Endothelial cell of umbilical vein (primary cell): ENCODE data around the gene TMEM59. TPM values are rescaled to one million over a fixed set of nuclear protein-coding genes. Genes with fewer than 3 reads are reported as not detected.

Experiments
- BruUV-seq: library from RNA; stranded (reverse); fragments of 400-500 nt; replicated peaks from 2 replicates; lab custom pipeline; 2021; lab: Mats Ljungman, UMichigan
- CTCF ChIA-PET: fragments of 300-600, 350-600 bp; sonication (Branson Sonifier 250); formaldehyde crosslinking; loops from one replicate; lab custom pipeline; 2021; ENCODE audit warnings: antibody characterized with exemption, inconsistent platforms; lab: Charles Lee
- POLR2A ChIA-PET: fragments of 300-600, 350-600 bp; sonication (Branson Sonifier 250); formaldehyde crosslinking; loops from one replicate; lab custom pipeline; 2021; ENCODE audit warnings: antibody characterized with exemption, inconsistent platforms; lab: Charles Lee
- DNase-seq: peaks from one replicate; pipeline ENCODE4 v3.0.0-alpha.2; 2011; ENCODE audit warnings: low read depth, low spot score
- FAIRE-seq: peaks from 2 replicates; lab custom pipeline; 2011; peaks lifted over from hg19 to GRCh38; lab: Jason Lieb, UNC
- H2AFZ ChIP-seq: 2 replicates; pipeline ENCODE4 v1.6.0; 2012; ENCODE audit warnings: low read depth, low read length, control low read depth, inconsistent platforms
- H3K27ac ChIP-seq: 2 replicates; pipeline ENCODE4 v1.5.1; 2011; ENCODE audit warnings: low read depth, mild to moderate bottlenecking, control low read depth, low read length, moderate library complexity; ENCODE audit not compliant: insufficient read depth
- H3K27me3 ChIP-seq, 2 experiments: 2 replicates each; pipeline versions ENCODE4 v1.6.0 to v1.6.1; 2011; ENCODE audit warnings: low read length in 2 of 2, mixed read lengths in 1 of 2; ENCODE audit not compliant: control insufficient read depth in 2 of 2, insufficient read depth in 2 of 2
- H3K36me3 ChIP-seq, 2 experiments: 2 replicates in 1 of 2; 3 replicates in 1 of 2; pipeline ENCODE4 v1.5.1; 2011; ENCODE audit warnings: low read length in 2 of 2, mild to moderate bottlenecking in 1 of 2, moderate library complexity in 1 of 2; ENCODE audit not compliant: control insufficient read depth in 2 of 2, insufficient read depth in 2 of 2; ENCODE audit errors: extremely low read depth in 1 of 2
- H3K4me1 ChIP-seq: 3 replicates; pipeline ENCODE4 v1.5.1; 2011; ENCODE audit warnings: mild to moderate bottlenecking, low read length; ENCODE audit not compliant: control insufficient read depth, insufficient read depth; ENCODE audit errors: extremely low read depth
- H3K4me2 ChIP-seq: 2 replicates; pipeline ENCODE4 v1.6.1; 2011; ENCODE audit warnings: low read length, control low read depth, mixed read lengths; ENCODE audit not compliant: insufficient read depth
- H3K4me3 ChIP-seq, 3 experiments: fragments of 200-600 bp in 1 of 3; sonication (generic), shearing (Covaris generic) in 1 of 3; replicated peaks in 1 of 3; 2 replicates each; pipeline ENCODE4 v1.5.1; 2011 to 2016; ENCODE audit warnings: control low read depth in 3 of 3, low read length in 3 of 3, mild to moderate bottlenecking in 2 of 3, inconsistent platforms in 1 of 3, low read depth in 1 of 3, moderate library complexity in 1 of 3; ENCODE audit not compliant: insufficient read depth in 1 of 3
- H3K79me2 ChIP-seq: 2 replicates; pipeline ENCODE4 v1.6.0; 2012; ENCODE audit warnings: low read length, inconsistent platforms; ENCODE audit not compliant: control insufficient read depth, insufficient read depth
- H3K9ac ChIP-seq: replicated peaks from 2 replicates; pipeline ENCODE3; 2011; ENCODE audit warnings: low read length, control low read depth; ENCODE audit not compliant: insufficient read depth; ENCODE audit errors: extremely low read depth
- H3K9me1 ChIP-seq: replicated peaks from 3 replicates; pipeline ENCODE4 v1.6.0; 2011; ENCODE audit warnings: mild to moderate bottlenecking, low read length; ENCODE audit not compliant: control insufficient read depth, insufficient read depth; ENCODE audit errors: extremely low read depth
- H3K9me3 ChIP-seq: replicated peaks from 2 replicates; pipeline ENCODE4 v1.5.1; 2012; ENCODE audit warnings: low read length, inconsistent platforms; ENCODE audit not compliant: control insufficient read depth, insufficient read depth
- H4K20me1 ChIP-seq: replicated peaks from 2 replicates; pipeline ENCODE3; 2011; ENCODE audit warnings: mild to moderate bottlenecking, low read length; ENCODE audit not compliant: control insufficient read depth, insufficient read depth; ENCODE audit errors: extremely low read depth
- CTCF ChIP-seq, 2 donors: IDR thresholded peaks; 1 replicate in 1 of 2; 2 replicates in 1 of 2; pipeline ENCODE4 v1.5.1; 2011; ENCODE audit warnings: low read length in 2 of 2, mild to moderate bottlenecking in 2 of 2, moderate library complexity in 2 of 2, control low read depth in 1 of 2, inconsistent platforms in 1 of 2, low read depth in 1 of 2; ENCODE audit not compliant: insufficient read depth in 1 of 2; ENCODE audit errors: extremely low read depth in 1 of 2
- GATA2 ChIP-seq: IDR thresholded peaks from 2 replicates; pipeline ENCODE4 v1.7.0; 2011; ENCODE audit warnings: low read depth, mild to moderate bottlenecking, moderate library complexity, mixed read lengths, low read length; ENCODE audit not compliant: insufficient read length, insufficient read depth
- JUN ChIP-seq: IDR thresholded peaks from 2 replicates; pipeline ENCODE4 v1.6.1; 2011; ENCODE audit warnings: borderline replicate concordance, low read depth; ENCODE audit not compliant: insufficient read length, insufficient read depth
- MAX ChIP-seq: IDR thresholded peaks from 2 replicates; pipeline ENCODE4 v1.6.1; 2011; ENCODE audit not compliant: insufficient read depth, insufficient read length
- MYC ChIP-seq: IDR thresholded peaks from one replicate; pipeline ENCODE4 v1.6.1; 2011; ENCODE audit warnings: mild to moderate bottlenecking, low read depth, low read length
- POLR2AphosphoS5 ChIP-seq: IDR thresholded peaks from 2 replicates; pipeline ENCODE4 v1.6.1; 2012; ENCODE audit warnings: low read depth, mild to moderate bottlenecking, control low read depth, low read length, moderate library complexity; ENCODE audit not compliant: insufficient read depth
- dilution Hi-C: fragments of 300-500 bp; cut with MboI; formaldehyde crosslinking; loops from one replicate; pipeline ENCODE4 v1.15.0; 2019; ENCODE audit warnings: low sequenced_read_pairs; ENCODE audit not compliant: extremely low pct_ligation_motif_present
- intact Hi-C: fragments of 100-400 bp; cut with micrococcal nuclease; formaldehyde crosslinking; loops from one replicate; pipeline ENCODE4 v1.10.0; 2022
- polyA plus RNA-seq, 4 experiments: library from polyadenylated mRNA; depleted of rRNA in 3 of 4; stranded (reverse) in 3 of 4; unstranded in 1 of 4; fragments of >200 nt; gene quantifications; 2 replicates each; pipeline versions ENCODE4 v1.2.1 to v1.2.3, GENCODE V29; 2011 to 2012; ENCODE audit warnings: missing spikeins in 1 of 4
- total RNA-seq: library from RNA; stranded (reverse); gene quantifications from 2 replicates; pipeline ENCODE4 v1.2.3, GENCODE V29; 2021

The TMEM59 gene
- total and polyA plus RNA-seq, 2 donors (not counting 3 experiments of a cell fraction or from before 2014, with no cell fraction given), result 196 to 281 TPM

- Histone ChIP-seq H3K4me2 (no peak overlapping the region), H4K20me1 (no peaks in the 10 kb centered on the region), H3K27ac (no peak overlapping the region), H3K9me1 (no peaks in the 10 kb centered on the region), H3K9me3 (no peaks in the 10 kb centered on the region), H3K27me3 (no peaks in the 10 kb centered on the region), H3K36me3 (no peaks in the 10 kb centered on the region), H2AFZ (no peak overlapping the region), H3K4me1 (no peaks in the 10 kb centered on the region), H3K79me2 (no peaks in the 10 kb centered on the region), H3K4me3 (no peak overlapping the region), H3K9ac (no peak overlapping the region)
- no TSS peak for BruUV-seq
- POLR2A ChIA-PET, result no interaction called here
- intact Hi-C loops, result no loop called here
- CTCF ChIA-PET, result no interaction called here
- no peak for TF ChIP-seq CTCF (IDR thresholded peaks at IDR 0.05; ENCODE audit: extremely low read depth in 1 of 2, insufficient read depth in 1 of 2, low read depth in 1 of 2, low read length in 2 of 2)
- no peak for TF ChIP-seq JUN
- TF ChIP-seq MYC, result no peak
- dilution Hi-C loops, result no loop called here
- FAIRE-seq, result no peak
- DNase-seq, result no peak
These were observed 11.3 kb upstream of the TMEM59 start for GRCh38 chr1:54064299-54064698.

- dilution Hi-C loops (no loop called here), intact Hi-C loops (loop anchor here (5.0 kb wide), 2 partner anchors 353 to 433 kb away; partner anchors contain the start of gene SSBP3)
- no TSS peak for BruUV-seq
- Histone ChIP-seq H3K4me2 (peak overlapping the region; percentile 85), H2AFZ (peak overlapping the region; percentile 69), H3K36me3 (no peaks in the 10 kb centered on the region), H4K20me1 (no peaks in the 10 kb centered on the region), H3K9me1 (no peaks in the 10 kb centered on the region), H3K27me3 (no peaks in the 10 kb centered on the region), H3K4me3 (peak overlapping the region; percentile 47 to 80 (median 60)), H3K79me2 (peaks cover 21% of the 10 kb centered on the region), H3K9me3 (no peaks in the 10 kb centered on the region), H3K27ac (peak overlapping the region; percentile 64), H3K9ac (peak overlapping the region; percentile 77), H3K4me1 (peaks cover 10% of the 10 kb centered on the region)
- TF ChIP-seq JUN (no peak), GATA2 (no peak), MAX (no peak), POLR2AphosphoS5 (no peak)
- FAIRE-seq, result no peak
- ChIA-PET POLR2A (no interaction called here), CTCF (no interaction called here)
- peak; percentile 41 for DNase-seq
These were observed 1.4 kb upstream of the TMEM59 start for GRCh38 chr1:54054438-54054749.
